Tibial nerve (tissue), 4 donors: ENCODE measurements around the gene PDGFB. TPM values are rescaled to one million over a fixed set of nuclear protein-coding genes. Genes with fewer than 3 reads are reported as not detected.

Experiments used
- DNase-seq, 2 donors: peaks; one replicate each; pipeline ENCODE4 v3.0.0-alpha.2; 2019; ENCODE audit warnings: low spot score in 2 of 2
- H3K27ac ChIP-seq, 4 donors: fragments of 200-600 bp; sonication (generic) in 3 of 4; one replicate each; pipeline ENCODE4 v1.5.1; 2017 to 2019; ENCODE audit warnings: mild to moderate bottlenecking in 1 of 4
- H3K27me3 ChIP-seq, 2 donors: fragments of 200-600 bp; sonication (generic) in 1 of 2; one replicate each; pipeline versions ENCODE4 v1.5.1 to v1.6.0; 2017 to 2019
- H3K36me3 ChIP-seq, 3 donors: fragments of 200-600 bp; sonication (generic); one replicate each; pipeline ENCODE4 v1.5.1; 2018 to 2019
- H3K4me1 ChIP-seq, 4 donors: fragments of 200-600 bp; sonication (generic) in 3 of 4; one replicate each; pipeline ENCODE4 v1.5.1; 2017 to 2019
- H3K4me3 ChIP-seq, 4 donors: fragments of 200-600 bp; sonication (generic) in 3 of 4; one replicate each; pipeline ENCODE4 v1.5.1; 2017 to 2019; ENCODE audit warnings: mild to moderate bottlenecking in 1 of 4, moderate library complexity in 1 of 4
- H3K9me3 ChIP-seq, 4 donors: fragments of 200-600 bp; sonication (generic) in 3 of 4; one replicate each; pipeline ENCODE4 v1.5.1; 2017 to 2019
- EP300 ChIP-seq, 2 donors: sonication (generic); formaldehyde crosslinking; IDR thresholded peaks; one replicate each; pipeline ENCODE4 v1.6.1; 2017; ENCODE audit warnings: antibody characterized with exemption in 2 of 2, mild to moderate bottlenecking in 1 of 2
- POLR2A ChIP-seq, 2 donors: fragments of 450-650 bp; IDR thresholded peaks; one replicate each; pipeline ENCODE4 v1.6.1; 2017; ENCODE audit warnings: antibody characterized with exemption in 2 of 2, mild to moderate bottlenecking in 2 of 2, moderate library complexity in 2 of 2
- WGBS, 2 donors: methylation state at CpG; one replicate each; pipeline ENCODE4 v1.1.5; 2018; 5-methylcytosine and 5-hydroxymethylcytosine counted together
- total RNA-seq, 4 donors: library from RNA; depleted of rRNA; stranded (reverse); fragments of >200 nt; gene quantifications; one replicate each; pipeline ENCODE4 v1.1.0, GENCODE V29; 2016
- TF ChIP-seq, protein P1 (sequence below), 5 experiments: fragments of 200-600 bp in 3 of 5; fragments of 450-650 bp in 2 of 5; sonication (generic) in 3 of 5; IDR thresholded peaks; one replicate each; pipeline ENCODE4 v1.5.1; 2016 to 2019; ENCODE audit warnings: antibody characterized with exemption in 5 of 5, mild to moderate bottlenecking in 3 of 5, moderate library complexity in 2 of 5

PDGFB gene
- total RNA-seq, 4 donors from 2014 or later = 7.5 to 22.2 (median 10.2) TPM

GRCh38 chr22:39246217-39246616 is 1.4 kb upstream of the PDGFB start:
- H3K27ac ChIP-seq = no peak overlapping the region
- H3K9me3 ChIP-seq = no peaks in the 10 kb centered on the region
- no peaks in the 10 kb centered on the region for H3K36me3 ChIP-seq
- peaks cover 0 to 47% (median 13%) of the 10 kb centered on the region in 4 donors for H3K4me1 ChIP-seq
- H3K4me3 ChIP-seq = no peak overlapping the region
- peaks cover 0 to 5% of the 10 kb centered on the region in 2 donors for H3K27me3 ChIP-seq
- 76 to 85% methylated on average over 3 of the region's 3 CpGs for WGBS, 2 donors
- TF ChIP-seq, protein P1, sequence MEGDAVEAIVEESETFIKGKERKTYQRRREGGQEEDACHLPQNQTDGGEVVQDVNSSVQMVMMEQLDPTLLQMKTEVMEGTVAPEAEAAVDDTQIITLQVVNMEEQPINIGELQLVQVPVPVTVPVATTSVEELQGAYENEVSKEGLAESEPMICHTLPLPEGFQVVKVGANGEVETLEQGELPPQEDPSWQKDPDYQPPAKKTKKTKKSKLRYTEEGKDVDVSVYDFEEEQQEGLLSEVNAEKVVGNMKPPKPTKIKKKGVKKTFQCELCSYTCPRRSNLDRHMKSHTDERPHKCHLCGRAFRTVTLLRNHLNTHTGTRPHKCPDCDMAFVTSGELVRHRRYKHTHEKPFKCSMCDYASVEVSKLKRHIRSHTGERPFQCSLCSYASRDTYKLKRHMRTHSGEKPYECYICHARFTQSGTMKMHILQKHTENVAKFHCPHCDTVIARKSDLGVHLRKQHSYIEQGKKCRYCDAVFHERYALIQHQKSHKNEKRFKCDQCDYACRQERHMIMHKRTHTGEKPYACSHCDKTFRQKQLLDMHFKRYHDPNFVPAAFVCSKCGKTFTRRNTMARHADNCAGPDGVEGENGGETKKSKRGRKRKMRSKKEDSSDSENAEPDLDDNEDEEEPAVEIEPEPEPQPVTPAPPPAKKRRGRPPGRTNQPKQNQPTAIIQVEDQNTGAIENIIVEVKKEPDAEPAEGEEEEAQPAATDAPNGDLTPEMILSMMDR (IDR thresholded peaks at IDR 0.05) = no peak
- TF ChIP-seq POLR2A (IDR thresholded peaks at IDR 0.05) (no peak), EP300 (IDR thresholded peaks at IDR 0.05) (no peak)
- no peak for DNase-seq

GRCh38 chr22:39245130-39246039 is 603 bp upstream of the PDGFB start:
- 56 to 62% methylated on average over 22 of the region's 22 CpGs for WGBS, 2 donors
- Histone ChIP-seq H3K36me3 (no peaks in the 10 kb centered on the region), H3K27me3 (peaks cover 0 to 5% of the 10 kb centered on the region in 2 donors), H3K4me3 (peak overlapping the region; percentile 52 to 72 (median 62)), H3K4me1 (peaks cover 0 to 56% (median 19%) of the 10 kb centered on the region in 4 donors), H3K9me3 (no peaks in the 10 kb centered on the region), H3K27ac (peak overlapping the region in 3 of 4 donors; percentile 26 to 91 (median 26))
- DNase-seq = no peak
- TF ChIP-seq, protein P1 (IDR thresholded peaks at IDR 0.05) = no peak
- no peak for TF ChIP-seq EP300 (IDR thresholded peaks at IDR 0.05)

- H3K4me1 ChIP-seq = peaks cover 0 to 68% (median 30%) of the 10 kb centered on the region in 4 donors
- TF ChIP-seq POLR2A (IDR thresholded peaks at IDR 0.05) (no peak), EP300 (IDR thresholded peaks at IDR 0.05) (no peak)
- TF ChIP-seq, protein P1 (IDR thresholded peaks at IDR 0.05) = no peak
- H3K4me3 ChIP-seq = peak overlapping the region; percentile 52 to 72 (median 62)
- peak overlapping the region; percentile 63 to 91 (median 80) for H3K27ac ChIP-seq
- DNase-seq = no peak
- H3K36me3 ChIP-seq = no peaks in the 10 kb centered on the region
- H3K9me3 ChIP-seq = no peaks in the 10 kb centered on the region
- 0% methylated on average over 14 to 27 of the region's 30 CpGs for WGBS, 2 donors
- peaks cover 0 to 5% of the 10 kb centered on the region in 2 donors for H3K27me3 ChIP-seq
Observed at GRCh38 chr22:39244136-39244495, 666 bp downstream of the PDGFB start.

DNA sequence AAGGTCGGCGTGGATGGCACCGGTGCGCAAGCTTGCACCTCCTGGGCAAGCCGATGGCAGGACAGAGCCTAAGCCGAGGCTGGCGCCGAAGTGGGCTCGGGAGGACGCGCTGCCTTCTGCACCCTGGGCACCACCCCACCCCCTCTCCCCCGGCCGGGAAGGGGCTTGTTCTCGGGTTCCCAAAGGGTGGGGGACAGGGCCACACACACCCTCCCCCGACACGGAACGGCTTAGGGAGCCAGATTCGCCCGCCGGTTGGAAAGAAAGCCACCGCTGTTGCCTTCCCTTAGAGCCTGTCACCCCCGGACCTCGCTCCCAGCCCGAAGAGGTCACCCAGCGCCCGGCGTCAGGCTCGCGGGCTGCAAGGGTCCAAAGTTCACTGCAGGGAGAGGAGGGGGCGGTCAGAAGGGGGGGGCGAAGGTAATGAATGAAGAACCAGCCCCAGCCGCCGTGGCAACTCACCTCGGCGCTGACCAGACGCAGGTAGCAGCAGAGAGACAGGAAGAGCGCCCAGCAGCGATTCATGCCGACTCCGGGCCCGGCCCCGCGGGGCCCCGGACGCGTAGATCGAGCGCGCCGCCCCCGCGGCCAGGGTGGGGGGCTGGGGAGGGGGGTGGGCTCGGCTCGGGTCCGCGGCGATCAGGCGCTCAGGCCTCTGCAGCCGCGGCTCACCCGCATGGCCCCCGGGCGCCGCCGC is 1.2 kb downstream of the PDGFB start:
- 0 to 1% methylated on average over 24 to 33 of the region's 65 CpGs for WGBS, 2 donors
- TF ChIP-seq POLR2A (IDR thresholded peaks at IDR 0.05) = no peak
- no peak for TF ChIP-seq EP300 (IDR thresholded peaks at IDR 0.05)
- TF ChIP-seq, protein P1 (IDR thresholded peaks at IDR 0.05) = no peak
- H3K9me3 ChIP-seq = no peaks in the 10 kb centered on the region
- peaks cover 0 to 70% (median 36%) of the 10 kb centered on the region in 4 donors for H3K4me1 ChIP-seq
- H3K36me3 ChIP-seq = no peaks in the 10 kb centered on the region
- H3K27me3 ChIP-seq = peaks cover 0 to 5% of the 10 kb centered on the region in 2 donors
- H3K4me3 ChIP-seq = peak overlapping the region; percentile 52 to 72 (median 62)
- DNase-seq = no peak
- H3K27ac ChIP-seq = peak overlapping the region; percentile 63 to 91 (median 80)
